ENCODE measurements around the gene NOC2L. TPM values are rescaled to one million over a fixed set of nuclear protein-coding genes. Genes with fewer than 3 reads are reported as not detected.
A peak's percentile ranks its signal among the peaks of the same experiment; 100 is the strongest.

Gene NOC2L
- total and polyA plus RNA-seq, 9 of the 15 experiments (the other 6 are each of a cell fraction or from before 2014, with no cell fraction given), result 4.0 to 410 (median 200) TPM

DNA sequence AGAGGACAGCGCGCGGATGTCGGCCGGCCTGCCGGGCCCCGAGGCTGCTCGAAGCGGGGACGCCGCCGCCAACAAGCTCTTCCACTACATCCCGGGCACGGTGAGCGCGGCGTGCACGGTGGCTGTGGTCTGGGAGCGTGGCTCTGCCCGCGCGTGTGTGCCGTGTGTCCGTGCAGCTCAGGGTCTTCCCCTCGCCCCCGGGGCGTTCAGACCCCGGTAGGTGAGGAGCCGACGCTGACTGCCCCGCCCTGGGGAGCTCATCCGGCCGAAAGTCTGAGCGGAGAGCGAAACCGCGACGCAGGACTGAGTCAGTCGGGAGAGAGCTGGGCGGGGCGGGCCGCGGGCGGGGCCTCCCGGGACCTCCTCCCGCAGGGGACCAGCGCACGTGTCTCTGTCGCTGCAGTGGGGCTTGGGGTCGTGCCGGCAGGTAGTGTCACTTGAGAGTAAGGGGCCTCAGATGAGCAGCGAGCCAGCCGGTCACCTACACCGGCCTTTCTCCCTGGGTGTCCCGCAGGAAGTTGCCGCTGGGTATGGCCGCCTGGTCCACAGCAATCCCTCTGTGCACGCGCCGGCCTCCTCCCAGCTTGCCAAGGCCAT, 7.7 kb upstream of the NOC2L start (continued):
- no peak for TF ChIP-seq RNF219 (CRISPR knock-in tag; IDR thresholded peaks at IDR 0.05)
- no peak; the same call in 1 of the 2 replicates for TF ChIP-seq GABPB1 (CRISPR knock-in tag; IDR thresholded peaks at IDR 0.05)
- TF ChIP-seq TARDBP (IDR thresholded peaks at IDR 0.05), result no peak
- peak; percentile 52 for TF ChIP-seq ATF7 (IDR thresholded peaks at IDR 0.05)
- TF ChIP-seq BCL6 (CRISPR knock-in tag; IDR thresholded peaks at IDR 0.05), result no peak
- no peak for TF ChIP-seq ARNT (IDR thresholded peaks at IDR 0.05)
- no peak for TF ChIP-seq ZNF165 (CRISPR knock-in tag; IDR thresholded peaks at IDR 0.05; ENCODE audit: borderline replicate concordance)
- no peak for TF ChIP-seq SMARCC2 (IDR thresholded peaks at IDR 0.05; ENCODE audit: low read depth)
- no peak for TF ChIP-seq FOXJ3 (CRISPR knock-in tag; IDR thresholded peaks at IDR 0.05)
- no peak for TF ChIP-seq GATAD2B (IDR thresholded peaks at IDR 0.05; ENCODE audit: borderline replicate concordance)
- TF ChIP-seq BCOR (IDR thresholded peaks at IDR 0.05), result peak; percentile 11; the same call in 1 of the 2 replicates
- TF ChIP-seq, protein P1, sequence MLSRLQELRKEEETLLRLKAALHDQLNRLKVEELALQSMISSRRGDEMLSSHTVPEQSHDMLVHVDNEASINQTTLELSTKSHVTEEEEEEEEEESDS (CRISPR knock-in tag; IDR thresholded peaks at IDR 0.05), result no peak
- TF ChIP-seq FOS (IDR thresholded peaks at IDR 0.05; ENCODE audit: extremely low read depth, insufficient read length), result no peak
- no peak for TF ChIP-seq MTA2 (IDR thresholded peaks at IDR 0.05; ENCODE audit: low read depth)
- peak; percentile 73; the same call in 1 of the 2 replicates for TF ChIP-seq FOSL1 (tag; conservative IDR thresholded peaks at IDR 0.05)
- TF ChIP-seq HNRNPL (IDR thresholded peaks at IDR 0.05; ENCODE audit: low read depth, low read length), result peak; percentile 26; the same call in 1 of the 2 replicates
- no peak for TF ChIP-seq NFE2 (IDR thresholded peaks at IDR 0.05; ENCODE audit: low read depth)
- no peak; the same call in 1 of the 2 replicates for TF ChIP-seq ZNF431 (CRISPR knock-in tag; IDR thresholded peaks at IDR 0.05)
- TF ChIP-seq, protein P2, sequence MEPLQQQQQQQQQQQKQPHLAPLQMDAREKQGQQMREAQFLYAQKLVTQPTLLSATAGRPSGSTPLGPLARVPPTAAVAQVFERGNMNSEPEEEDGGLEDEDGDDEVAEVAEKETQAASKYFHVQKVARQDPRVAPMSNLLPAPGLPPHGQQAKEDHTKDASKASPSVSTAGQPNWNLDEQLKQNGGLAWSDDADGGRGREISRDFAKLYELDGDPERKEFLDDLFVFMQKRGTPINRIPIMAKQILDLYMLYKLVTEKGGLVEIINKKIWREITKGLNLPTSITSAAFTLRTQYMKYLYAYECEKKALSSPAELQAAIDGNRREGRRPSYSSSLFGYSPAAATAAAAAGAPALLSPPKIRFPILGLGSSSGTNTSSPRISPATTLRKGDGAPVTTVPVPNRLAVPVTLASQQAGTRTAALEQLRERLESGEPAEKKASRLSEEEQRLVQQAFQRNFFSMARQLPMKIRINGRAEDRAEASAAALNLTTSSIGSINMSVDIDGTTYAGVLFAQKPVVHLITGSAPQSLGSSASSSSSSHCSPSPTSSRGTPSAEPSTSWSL (CRISPR knock-in tag; IDR thresholded peaks at IDR 0.05; ENCODE audit: borderline replicate concordance), result no peak
- TF ChIP-seq ZNF589 (CRISPR knock-in tag; IDR thresholded peaks at IDR 0.05; ENCODE audit: low read depth), result no peak
- TF ChIP-seq TAF9B (IDR thresholded peaks at IDR 0.05; ENCODE audit: partially characterized antibody), result no peak
- no peak; the same call in 1 of the 2 replicates for TF ChIP-seq CREB3L1 (IDR thresholded peaks at IDR 0.05; ENCODE audit: borderline replicate concordance, low read depth)
- no peak; the same call in 1 of the 2 replicates for TF ChIP-seq RNF2 (IDR thresholded peaks at IDR 0.05)
- TF ChIP-seq, protein P3, sequence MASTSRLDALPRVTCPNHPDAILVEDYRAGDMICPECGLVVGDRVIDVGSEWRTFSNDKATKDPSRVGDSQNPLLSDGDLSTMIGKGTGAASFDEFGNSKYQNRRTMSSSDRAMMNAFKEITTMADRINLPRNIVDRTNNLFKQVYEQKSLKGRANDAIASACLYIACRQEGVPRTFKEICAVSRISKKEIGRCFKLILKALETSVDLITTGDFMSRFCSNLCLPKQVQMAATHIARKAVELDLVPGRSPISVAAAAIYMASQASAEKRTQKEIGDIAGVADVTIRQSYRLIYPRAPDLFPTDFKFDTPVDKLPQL (IDR thresholded peaks at IDR 0.05; ENCODE audit: extremely low read depth, insufficient read length), result no peak
- no peak for TF ChIP-seq EZH2 (IDR thresholded peaks at IDR 0.05; ENCODE audit: borderline replicate concordance, low read depth, low read length)
- TF ChIP-seq NCOA4 (IDR thresholded peaks at IDR 0.05; ENCODE audit: partially characterized antibody), result no peak
